NB4 (cell line): Measurements from ENCODE around the gene CLPX.

Experiments used
- DNase-seq: peaks from one replicate; pipeline ENCODE4 v3.0.0; 2010; ENCODE audit warnings: low read depth
- H3K4me3 ChIP-seq: one replicate; pipeline ENCODE4 v1.5.1; 2011; ENCODE audit warnings: mild to moderate bottlenecking, low read depth, low read length, moderate library complexity
- CTCF ChIP-seq: IDR thresholded peaks from one replicate; pipeline ENCODE4 v1.5.1; 2012; ENCODE audit warnings: low read depth, low read length
- MAX ChIP-seq: IDR thresholded peaks from 2 replicates; pipeline ENCODE4 v1.6.1; 2011; ENCODE audit warnings: low read depth, low read length
- MYC ChIP-seq: IDR thresholded peaks from 2 replicates; pipeline ENCODE4 v1.6.1; 2011; ENCODE audit warnings: low read depth, low read length
- POLR2A ChIP-seq: IDR thresholded peaks from 2 replicates; pipeline ENCODE4 v1.6.1; 2011; ENCODE audit warnings: mild to moderate bottlenecking; ENCODE audit not compliant: insufficient read length; ENCODE audit errors: extremely low read depth

CLPX gene

GRCh38 chr15:65174509-65174908 lies 10.6 kb downstream of the CLPX start:
- DNase-seq = no peak
- TF ChIP-seq POLR2A (no peak), CTCF (no peak), MYC (no peak), MAX (no peak)

GRCh38 chr15:65172531-65172930 lies 12.6 kb downstream of the CLPX start:
- TF ChIP-seq MYC (no peak), POLR2A (no peak), CTCF (no peak), MAX (no peak)
- H3K4me3 ChIP-seq = no peak overlapping the region
- DNase-seq = no peak

More at GRCh38 chr15:65174509-65174908, 10.6 kb downstream of the CLPX start:
- no peak overlapping the region for H3K4me3 ChIP-seq

GRCh38 chr15:65171428-65171827 lies 13.7 kb downstream of the CLPX start:
- TF ChIP-seq CTCF (no peak), MAX (no peak)

GRCh38 chr15:65165875-65166274 lies 19.3 kb downstream of the CLPX start:
- H3K4me3 ChIP-seq = no peak overlapping the region
- TF ChIP-seq POLR2A (no peak), CTCF (no peak), MAX (no peak), MYC (no peak)
- no peak for DNase-seq

More at GRCh38 chr15:65171428-65171827, 13.7 kb downstream of the CLPX start:
- no peak overlapping the region for H3K4me3 ChIP-seq
- DNase-seq = no peak

- no peak for DNase-seq
- no peak for TF ChIP-seq POLR2A
- no peak for TF ChIP-seq MAX
- no peak for TF ChIP-seq CTCF
- no peak for TF ChIP-seq MYC
Observed at GRCh38 chr15:65164139-65164538, 21.0 kb downstream of the CLPX start.

GRCh38 chr15:65163041-65163440 lies 22.1 kb downstream of the CLPX start:
- H3K4me3 ChIP-seq = no peak overlapping the region
- no peak for DNase-seq
- TF ChIP-seq MYC = no peak
- TF ChIP-seq CTCF = no peak
- TF ChIP-seq POLR2A = no peak
- TF ChIP-seq MAX = no peak

More at GRCh38 chr15:65164139-65164538, 21.0 kb downstream of the CLPX start:
- H3K4me3 ChIP-seq = no peak overlapping the region
